ENCODE data around the gene HELB.
"Not testable (repeated sequence)": the region's sequence is repeated elsewhere in the genome, so short reads cannot be mapped to it uniquely, and the experiment has no call there.

Gene HELB

GRCh38 chr12:66301944-66302826 is at the start of gene HELB:
HELB (plus strand) TSS chr12:66302493; CDS start chr12:66302604, 111 bp downstream.
- peak; percentile 98 for DNase-seq

GRCh38 chr12:66252771-66253170 is 49.5 kb upstream of the HELB start:
- DNase-seq = no peak

DNA sequence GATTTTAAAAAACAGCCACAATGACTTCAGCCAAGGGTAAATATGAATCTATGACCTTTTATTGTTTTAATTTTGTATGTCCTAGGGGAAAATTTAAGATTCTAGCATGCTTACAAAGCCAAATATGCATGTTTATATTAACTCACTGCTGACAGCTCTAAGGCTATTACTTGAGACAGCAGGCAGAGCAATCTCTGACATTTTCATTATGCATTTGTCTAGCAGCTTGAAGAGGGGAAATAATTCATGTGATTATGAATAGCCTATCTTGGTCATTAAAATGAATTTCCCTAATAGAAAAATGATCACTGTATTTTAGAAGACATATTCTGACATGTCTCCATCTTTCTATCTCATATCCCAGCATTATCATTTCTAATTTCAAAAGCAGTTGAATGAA is 46.6 kb upstream of the HELB start:
- DNase-seq = no peak

DNA sequence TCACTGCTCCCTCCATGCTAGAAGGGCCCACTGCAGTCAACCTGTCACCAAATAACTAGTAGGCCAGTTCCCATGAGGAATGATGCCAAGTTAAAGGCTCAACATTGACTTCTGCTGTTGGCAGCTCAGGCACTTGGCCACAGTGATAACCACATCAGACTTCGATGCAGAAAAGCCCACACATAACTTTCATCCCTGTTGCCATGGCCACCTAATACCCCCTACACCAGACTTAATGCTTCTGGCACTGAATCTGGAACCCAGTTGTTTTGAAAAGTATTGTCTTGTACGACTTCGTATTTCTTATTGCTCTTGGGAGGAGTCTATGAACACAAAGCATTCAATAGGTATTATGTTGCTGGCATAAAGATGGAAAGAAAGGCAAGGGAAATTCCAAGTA is 44.3 kb upstream of the HELB start:
- DNase-seq = no peak

DNA sequence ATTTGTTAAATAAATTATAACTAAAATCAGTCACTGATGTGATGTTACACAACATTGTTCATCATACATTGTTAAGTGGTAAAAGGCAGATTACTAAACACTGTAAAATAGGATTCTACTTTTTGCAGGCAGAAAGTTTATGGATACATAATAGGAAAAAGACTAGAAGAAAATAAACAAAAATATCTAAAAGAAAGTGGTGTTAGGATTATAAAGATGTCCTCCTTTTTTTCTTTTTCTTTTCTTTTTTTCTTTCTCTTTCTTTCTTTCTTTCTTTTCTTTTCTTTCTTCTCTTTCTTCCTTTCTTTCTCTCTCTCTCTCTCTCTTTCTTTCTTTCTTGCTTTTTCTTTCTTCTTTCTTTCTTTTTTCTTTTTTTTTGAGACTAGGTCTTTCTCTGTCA is 39.6 kb upstream of the HELB start:
- no peak for DNase-seq

DNA sequence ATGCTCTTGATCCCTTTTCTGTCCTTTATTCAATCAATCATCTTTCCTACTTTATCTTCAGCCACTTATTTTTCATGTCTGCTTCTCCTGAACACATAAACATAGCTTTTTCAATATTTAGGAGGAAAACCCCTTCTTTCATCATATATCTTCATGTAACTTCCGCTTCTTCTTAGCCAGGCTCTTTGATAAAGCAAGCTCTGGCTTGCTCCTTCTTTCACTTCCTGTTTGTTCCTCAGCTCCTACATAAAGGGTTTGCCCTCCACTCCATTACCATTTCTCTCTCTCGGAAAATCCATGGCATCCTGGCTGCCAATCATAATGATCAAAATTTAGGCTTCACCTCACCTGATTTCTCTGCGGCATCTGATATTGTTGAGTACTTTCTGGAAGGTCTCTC is 33.7 kb upstream of the HELB start:
- DNase-seq = no peak

GRCh38 chr12:66269142-66269541 is 33.2 kb upstream of the HELB start:
- no peak for DNase-seq

DNA sequence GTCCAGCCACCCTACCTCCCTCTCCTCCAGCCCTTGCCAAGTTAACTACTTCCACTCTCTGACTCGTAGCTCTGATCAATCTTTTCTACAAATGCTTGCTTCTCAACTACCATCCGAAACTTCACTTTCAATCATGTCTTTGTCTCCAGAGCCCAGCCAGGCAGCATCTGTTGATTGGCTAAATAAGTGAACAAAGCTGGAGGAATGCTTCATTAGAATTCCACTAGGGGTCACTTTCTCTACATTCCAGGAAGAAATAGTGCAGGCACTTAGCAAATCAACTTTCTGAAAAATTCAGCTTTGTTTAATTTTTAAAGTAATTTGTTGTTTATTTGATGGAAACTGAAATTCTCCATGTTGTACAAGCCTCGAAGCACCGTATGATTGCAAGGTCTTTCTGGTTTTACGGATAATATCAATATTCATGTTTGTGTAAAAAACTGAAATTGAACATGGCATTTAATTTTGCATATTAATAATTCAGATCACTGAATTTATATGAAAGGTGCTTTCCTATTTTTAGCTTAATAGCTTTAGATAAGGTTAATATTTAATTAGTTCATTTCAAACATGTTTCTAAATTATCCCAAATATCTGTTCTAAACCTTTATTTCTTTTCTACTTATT is 32.4 kb upstream of the HELB start:
- DNase-seq = peak; percentile 3

- no peak for DNase-seq
Measured at GRCh38 chr12:66270613-66271012, 31.7 kb upstream of the HELB start.

GRCh38 chr12:66272650-66273049 is 29.6 kb upstream of the HELB start:
- no peak for DNase-seq

DNA sequence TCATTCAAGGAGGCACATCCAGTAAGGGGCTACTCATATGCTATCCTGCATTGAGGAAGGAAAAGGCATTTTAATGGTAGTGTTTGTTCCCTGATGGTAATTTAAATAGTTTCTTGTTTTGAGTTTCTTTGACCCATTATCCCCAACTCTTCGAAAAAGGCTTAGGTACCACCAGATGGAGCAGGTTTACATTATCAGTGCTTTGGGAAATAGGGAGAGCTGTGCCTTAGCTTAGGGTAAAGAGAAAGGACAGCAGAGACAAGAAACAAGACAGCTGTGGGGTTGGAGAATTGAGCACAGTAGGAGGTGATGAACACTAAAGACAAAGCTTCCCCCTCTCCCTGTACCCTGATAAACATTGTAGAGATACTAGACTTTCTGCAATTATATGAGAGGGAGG is 29.1 kb upstream of the HELB start:
- no peak for DNase-seq

DNA sequence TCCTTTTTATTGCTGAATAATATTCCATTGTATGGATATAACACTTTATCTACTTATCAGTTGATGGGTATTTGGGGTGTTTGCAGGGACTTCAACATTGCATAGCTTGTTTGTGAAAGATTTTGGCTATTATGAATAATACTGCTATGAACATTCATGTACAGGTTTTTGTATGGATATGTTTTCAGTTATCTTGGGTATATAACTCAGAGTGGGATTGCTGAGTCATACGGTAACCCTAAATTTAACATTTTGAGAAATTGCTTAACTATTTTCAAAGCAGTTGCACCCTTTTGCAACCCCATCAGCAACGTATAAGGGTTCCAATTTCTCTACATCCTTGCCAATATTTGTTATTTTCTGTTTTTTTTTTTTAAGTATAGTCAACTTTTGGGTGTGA is 27.3 kb upstream of the HELB start:
- DNase-seq = no peak

DNA sequence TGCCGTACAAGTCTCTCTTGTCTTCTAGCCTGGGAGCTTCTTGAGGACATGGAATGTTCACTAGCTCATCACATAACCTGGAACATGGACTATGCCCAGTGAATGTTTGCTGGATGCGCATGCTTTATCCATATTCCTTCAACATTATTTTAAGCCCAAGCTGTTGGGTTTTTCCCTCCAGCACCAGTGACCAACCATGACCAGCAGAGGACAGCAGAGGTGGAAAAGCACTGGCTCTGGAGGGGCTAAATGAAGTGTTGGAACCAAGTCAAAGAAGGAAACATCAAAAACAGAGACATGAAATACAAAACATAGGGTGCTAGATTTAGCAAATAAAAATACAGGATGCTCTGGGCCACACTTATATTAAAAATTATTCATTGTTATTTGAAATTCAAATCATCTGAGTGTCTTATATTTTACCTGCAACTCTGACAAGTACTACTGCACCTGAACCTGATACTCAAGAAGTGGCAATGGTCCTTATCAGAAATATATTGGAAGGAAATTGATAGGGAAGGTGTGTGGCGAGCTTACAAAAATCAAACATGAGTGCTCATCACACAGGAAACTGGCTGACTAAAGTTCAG is 23.1 kb upstream of the HELB start:
- no peak for DNase-seq

GRCh38 chr12:66280561-66280960 is 21.7 kb upstream of the HELB start:
- DNase-seq = no peak

- DNase-seq = no peak
Measured at GRCh38 chr12:66282244-66282643, 20.0 kb upstream of the HELB start.

GRCh38 chr12:66287275-66287674 is 15.0 kb upstream of the HELB start:
- no peak for DNase-seq

DNA sequence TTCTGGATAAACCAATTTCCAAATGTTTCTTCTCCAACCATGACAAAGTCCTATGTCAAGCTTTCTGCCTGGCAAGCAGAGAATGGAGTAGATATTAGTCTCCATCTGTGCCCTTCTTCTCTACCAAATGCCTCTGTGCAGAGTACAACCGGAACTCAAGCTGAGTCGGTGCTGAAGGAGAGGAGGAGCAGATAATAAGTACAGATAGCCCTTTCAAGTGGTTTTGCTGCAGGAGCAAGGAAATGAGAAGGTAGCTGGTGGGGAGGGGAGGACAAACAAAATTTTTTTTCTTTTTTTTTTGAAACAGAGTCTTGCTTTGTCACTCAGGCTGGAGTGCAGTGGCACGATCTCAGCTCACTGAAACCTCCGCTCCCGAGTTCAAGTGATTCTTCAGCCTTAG is 14.2 kb upstream of the HELB start:
- no peak for DNase-seq

- no peak for DNase-seq
Measured at GRCh38 chr12:66289485-66289884, 12.8 kb upstream of the HELB start.

- no peak for DNase-seq
Measured at GRCh38 chr12:66290716-66291200, 11.5 kb upstream of the HELB start.

DNA sequence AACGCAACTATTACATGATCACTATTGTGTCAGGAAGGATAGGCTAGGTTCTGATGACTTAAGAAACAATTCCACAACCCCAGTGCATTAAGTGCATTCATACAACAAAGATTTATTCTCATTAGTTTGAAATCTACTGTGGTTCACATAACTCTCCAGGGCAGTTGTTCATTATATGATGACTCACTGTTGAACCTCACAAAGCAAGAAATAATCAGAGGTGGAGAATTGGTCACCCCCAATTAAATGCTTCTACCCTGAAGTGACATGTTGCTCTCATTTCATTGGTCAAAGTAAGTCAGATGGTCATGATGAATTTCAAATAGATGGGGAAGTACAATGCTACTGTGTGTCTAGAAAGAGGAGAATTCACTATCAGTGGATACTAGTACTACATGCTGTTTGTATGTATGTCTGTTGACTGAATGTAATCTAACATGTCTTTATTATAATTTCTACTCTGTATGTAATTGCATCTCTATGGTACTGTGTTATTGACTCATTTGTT is 6.1 kb upstream of the HELB start:
- no peak for DNase-seq

- DNase-seq = no peak
Measured at GRCh38 chr12:66297080-66297479, 5.2 kb upstream of the HELB start.

DNA sequence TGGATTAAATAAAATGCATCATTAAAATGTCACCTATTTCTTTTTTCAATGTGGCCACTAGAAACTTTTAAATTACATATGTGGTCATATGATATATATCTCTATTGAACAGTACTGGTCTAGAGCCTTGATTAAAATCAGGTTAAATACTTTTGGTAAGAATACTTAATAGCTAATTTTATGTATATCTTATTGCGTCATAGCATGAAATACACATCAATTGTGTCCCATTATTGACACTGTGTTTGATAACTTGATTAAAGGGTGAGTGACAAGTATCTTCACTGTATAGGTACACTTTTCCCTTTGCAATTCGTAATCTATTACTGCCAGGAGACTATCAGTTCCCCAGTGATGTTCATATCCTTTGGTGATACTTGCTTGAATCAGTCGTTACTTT is 4.4 kb upstream of the HELB start:
- DNase-seq = no peak

DNA sequence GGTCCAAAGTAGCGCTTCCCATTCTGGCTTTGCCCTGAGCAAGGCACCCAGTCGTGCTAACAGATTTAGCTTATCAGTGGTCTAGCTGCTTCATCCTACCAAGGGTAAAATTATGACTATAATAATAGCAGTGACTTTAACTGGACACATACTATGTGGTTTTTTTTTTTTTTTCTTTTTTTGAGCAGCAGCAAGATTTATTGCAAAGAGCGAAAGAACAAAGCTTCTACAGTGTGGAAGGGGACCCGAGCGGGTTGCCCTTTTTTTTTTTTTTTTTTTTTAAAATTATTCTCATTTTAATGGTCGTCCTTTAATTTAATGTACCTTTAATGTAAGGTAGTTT is 505 bp downstream of the HELB start:
- no peak for DNase-seq

DNA sequence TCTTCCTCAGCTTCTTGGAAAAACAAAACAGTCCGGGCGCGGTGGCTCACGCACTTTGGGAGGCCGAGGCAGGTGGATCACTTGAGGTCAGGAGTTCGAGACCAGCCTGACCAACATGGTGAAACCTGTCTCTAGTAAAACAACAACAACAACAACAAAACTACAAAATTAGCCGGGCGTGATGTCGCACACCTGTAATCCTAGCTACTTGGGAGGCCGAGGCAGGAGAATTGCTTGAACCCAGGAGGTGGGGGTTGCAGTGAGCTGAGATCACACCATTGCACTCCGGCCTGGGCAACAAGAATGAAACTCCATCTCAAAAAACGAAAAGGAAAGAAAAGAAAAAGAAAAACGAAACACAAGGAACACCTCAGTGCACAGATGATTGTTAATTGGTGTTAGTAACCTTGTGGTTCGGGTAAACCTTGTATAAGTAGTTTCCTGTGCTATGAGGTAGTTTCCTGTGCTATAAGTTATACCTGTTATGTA is 1.1 kb downstream of the HELB start:
- not testable (repeated sequence) for DNase-seq
